HEK293T (cell line): ENCODE data around the gene AP3S2.

Experiments
- FOXM1 ChIP-seq: fragments of 450-650 bp; IDR thresholded peaks from 2 replicates; pipeline ENCODE4 v1.6.1; 2017; ENCODE audit warnings: mild to moderate bottlenecking, borderline replicate concordance
- ZNF384 ChIP-seq: fragments of 450-650 bp; IDR thresholded peaks from 2 replicates; pipeline ENCODE4 v1.6.1; 2016

DNA sequence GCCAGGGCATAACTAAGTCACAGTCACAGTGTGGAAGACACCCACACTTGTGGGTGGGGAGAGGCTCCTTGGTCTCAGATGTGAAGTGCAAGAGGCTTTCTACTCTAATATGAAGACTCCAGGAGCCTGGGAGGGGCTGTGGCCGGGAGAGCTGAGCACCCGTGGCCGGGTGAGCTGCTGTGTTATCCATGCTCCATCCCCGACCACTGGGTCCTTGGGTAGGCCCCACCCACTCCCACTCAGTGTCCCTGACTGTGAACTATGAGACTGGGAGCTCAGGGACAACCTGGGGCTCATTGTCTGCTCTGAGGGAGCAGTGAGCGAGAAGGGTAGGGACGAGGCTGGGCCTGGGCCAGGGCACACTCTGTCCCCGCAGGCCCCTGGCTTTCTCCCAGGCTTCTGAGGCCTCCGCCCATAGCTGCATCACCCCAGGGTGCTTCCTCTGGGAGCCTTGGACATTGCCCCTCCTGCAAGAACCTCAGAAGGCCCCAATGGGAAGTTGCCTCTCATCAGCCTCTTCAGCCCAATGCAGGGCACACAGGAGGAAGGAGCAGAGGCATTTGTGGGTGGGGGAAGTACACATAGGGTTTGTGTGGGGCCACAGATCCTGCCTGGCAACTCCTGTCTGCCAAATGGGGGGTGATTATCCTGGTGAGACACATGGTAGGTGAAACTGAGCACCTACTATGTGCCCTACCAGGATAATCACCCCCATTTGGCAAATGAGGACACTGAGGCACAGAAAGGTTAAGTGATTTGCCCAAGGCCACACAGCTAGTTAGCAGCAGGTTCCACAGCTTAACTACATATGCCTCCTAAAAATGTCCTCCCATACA is 81.6 kb downstream of the AP3S2 start:
- no peak for TF ChIP-seq ZNF384
- TF ChIP-seq FOXM1: no peak
